Left hindlimb (tissue), 1 donor: Measurements from ENCODE around the gene BAG1.

Experiments
- DNase-seq: peaks from one replicate; pipeline ENCODE4 v3.0.0-alpha.2; 2018

Gene BAG1

GRCh38 chr9:33241298-33241697, 23.2 kb downstream of the BAG1 start:
- DNase-seq = no peak

DNA sequence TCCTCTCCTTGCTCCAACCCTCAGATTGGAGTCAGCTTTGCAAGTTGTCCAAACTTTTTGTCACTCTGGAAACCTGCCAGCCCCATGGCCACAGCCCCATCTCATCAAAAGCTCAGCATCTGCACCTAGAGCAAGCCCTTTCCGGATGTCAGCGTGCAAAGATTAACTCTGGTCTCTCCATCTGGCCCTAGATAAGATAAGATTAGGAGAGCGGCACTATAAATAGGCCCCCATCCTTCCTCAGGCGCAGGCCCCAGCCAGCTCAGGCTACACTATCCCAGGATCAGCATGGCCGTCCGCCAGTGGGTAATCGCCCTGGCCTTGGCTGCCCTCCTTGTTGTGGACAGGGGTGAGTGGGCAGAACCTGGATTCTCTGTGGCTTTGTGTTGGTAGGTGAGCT, 24.6 kb downstream of the BAG1 start, which contains the start of gene SPINK4:
TSS of gene SPINK4 (plus strand) at position 247 of the 400 bp plus-strand sequence. CDS start at position 289, 42 bp downstream.
- no peak for DNase-seq

DNA sequence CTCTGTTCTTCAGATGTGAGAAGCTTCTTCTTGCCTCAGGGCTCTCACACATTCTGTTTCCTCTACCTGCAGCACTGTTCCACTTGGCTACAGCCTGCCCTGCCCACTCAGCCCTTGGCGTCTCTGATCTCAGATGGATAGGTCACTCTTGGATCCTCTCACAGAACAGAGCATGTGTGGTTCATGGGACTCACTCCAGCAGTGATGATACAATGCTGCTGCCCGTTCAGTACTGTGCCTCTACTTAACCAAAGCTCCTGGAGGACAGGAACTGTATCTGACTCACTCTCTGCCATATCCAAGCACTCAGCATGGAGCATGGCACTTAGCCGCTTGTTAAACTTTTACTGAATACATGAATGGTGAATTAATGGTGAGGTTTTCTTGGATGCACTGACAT, 27.9 kb downstream of the BAG1 start:
- DNase-seq = no peak

- DNase-seq = no peak
Measured at GRCh38 chr9:33234511-33235467, 29.7 kb downstream of the BAG1 start.

GRCh38 chr9:33233626-33234342, 30.7 kb downstream of the BAG1 start:
- DNase-seq = no peak

DNA sequence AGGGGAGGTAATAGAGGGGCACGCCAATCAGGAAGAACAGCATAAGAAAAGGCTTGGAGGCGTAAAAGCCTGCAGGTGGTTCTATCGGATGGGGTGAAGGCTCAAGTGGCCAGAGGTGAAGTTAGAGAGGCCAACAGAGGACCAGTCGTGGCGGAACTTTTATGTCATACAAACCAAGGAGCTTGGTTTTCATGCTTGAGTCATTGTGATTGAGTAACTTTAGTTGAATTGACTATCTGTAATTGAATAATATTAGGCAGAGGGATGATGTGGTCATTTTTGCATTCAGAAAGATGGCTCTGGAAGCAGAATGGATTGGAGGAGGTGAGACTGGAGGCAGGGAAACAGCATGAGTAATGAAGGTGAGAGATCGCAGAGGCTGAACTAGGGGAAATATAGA, 31.7 kb downstream of the BAG1 start:
- no peak for DNase-seq

- no peak for DNase-seq
Measured at GRCh38 chr9:33231623-33231942, 32.9 kb downstream of the BAG1 start.

GRCh38 chr9:33230756-33231622, 33.5 kb downstream of the BAG1 start:
- DNase-seq = no peak

DNA sequence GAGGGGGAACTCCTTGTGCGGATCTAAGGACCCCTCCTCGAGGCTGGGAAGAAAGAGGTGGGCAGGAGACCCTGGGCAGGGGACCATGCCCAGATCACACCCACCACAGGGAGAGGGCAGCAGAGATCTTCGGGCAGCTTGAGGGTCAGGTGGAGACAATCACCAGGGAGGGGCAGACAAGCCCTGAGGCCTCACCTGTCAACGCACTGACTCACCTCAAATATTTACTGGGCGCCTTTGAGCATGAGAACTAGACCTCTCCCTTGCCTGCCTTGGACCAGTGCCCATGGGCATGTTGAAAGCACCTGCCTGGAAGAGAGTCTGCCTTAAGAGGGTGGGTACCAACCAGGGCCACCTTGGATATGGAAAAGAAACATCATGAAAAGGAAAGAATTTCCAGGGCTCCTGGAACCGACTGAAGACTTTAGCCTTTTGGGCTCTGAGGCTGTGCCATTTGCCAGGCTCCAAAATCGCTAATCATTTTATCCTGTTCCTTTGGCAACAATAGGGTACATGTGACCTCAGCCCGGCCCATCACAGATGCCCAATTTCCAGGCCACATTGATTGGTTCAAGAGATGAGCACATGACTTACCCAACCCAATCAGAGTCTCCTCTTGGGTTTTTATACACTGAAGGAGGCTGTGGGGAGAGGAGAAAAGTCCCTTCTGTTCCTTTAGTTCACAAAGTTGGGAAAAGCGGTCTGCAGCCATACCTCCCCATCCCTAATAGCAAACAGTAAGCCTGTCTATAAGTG, 35.0 kb downstream of the BAG1 start:
- no peak for DNase-seq

DNA sequence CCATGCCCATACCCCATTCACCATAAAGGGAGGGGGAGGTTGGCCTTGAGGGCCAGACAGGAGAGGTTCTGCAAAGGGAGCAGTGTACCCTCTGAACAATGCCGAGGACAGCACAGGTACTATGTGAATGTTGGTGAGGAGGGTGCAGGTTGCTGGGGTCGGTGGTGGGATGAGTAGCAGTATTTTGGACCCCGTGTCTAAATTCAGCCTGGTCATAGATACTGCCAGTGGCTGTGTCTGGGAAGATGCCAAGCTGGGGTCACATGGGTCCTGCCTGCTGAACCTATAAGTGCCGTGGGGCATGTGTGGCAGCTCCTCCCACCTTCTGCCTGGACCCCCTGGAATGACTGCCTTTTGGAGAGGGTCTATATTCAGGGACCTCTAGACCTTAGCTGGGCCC, 35.9 kb downstream of the BAG1 start:
- no peak for DNase-seq

GRCh38 chr9:33227741-33228140, 36.8 kb downstream of the BAG1 start:
- no peak for DNase-seq

- DNase-seq = no peak
Measured at GRCh38 chr9:33227008-33227398, 37.5 kb downstream of the BAG1 start.

DNA sequence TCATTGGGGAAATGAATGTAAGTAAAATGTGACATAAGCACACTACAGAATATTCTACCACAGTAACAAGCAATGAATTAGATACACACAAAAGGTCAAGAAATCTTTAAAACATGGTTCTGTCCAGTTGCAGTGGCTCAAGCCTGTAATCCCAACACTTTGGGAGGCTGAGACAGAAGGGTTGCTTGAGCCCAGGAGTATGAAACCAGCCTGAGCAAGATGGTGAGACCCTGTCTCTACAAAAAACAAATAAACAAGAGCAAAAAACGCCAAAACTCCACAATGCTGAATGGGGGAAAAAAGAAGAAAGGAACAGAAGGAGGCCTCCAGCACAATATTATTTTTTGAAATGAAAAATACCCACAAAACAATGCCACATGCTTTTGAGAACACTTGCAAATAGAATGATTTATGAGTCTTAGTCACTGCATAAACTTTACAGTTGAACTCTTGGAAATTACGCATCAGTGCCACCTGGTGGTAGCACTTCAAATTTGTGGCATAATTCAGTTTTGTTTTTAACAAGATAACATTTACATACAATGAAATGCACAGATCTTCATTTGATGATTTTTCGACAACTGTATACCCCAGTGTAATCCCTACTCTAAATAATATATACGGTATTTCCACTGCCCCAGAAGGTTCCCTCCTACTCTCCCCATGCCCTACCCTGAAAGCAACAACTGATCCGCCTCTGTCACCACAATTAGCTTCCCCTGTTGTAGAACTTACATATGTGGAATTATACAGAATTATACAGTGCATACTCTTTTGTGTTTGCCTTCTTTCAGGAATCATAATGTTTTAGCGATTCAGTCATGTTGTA, 39.0 kb downstream of the BAG1 start:
- DNase-seq = peak; percentile 52

- no peak for DNase-seq
Measured at GRCh38 chr9:33223696-33224095, 40.8 kb downstream of the BAG1 start.

DNA sequence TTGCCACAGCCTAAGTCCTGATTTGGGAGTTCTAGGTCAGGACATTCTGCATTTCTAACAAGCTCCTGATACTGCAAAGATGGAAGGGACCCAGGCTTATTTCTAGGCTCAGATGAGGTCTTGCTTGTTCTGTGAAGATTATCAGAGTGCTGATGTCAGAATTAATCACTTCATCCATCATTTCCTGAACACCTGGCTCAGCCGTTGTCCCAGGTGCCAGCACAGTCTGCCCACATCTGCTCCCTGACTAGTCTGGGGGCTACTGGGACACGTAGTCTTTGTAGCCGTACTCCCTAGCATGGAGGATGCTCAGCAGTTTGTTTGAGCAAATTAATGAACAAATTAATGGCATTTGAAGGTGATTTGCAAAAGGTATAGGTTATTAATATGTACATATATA, 42.5 kb downstream of the BAG1 start:
- no peak for DNase-seq

DNA sequence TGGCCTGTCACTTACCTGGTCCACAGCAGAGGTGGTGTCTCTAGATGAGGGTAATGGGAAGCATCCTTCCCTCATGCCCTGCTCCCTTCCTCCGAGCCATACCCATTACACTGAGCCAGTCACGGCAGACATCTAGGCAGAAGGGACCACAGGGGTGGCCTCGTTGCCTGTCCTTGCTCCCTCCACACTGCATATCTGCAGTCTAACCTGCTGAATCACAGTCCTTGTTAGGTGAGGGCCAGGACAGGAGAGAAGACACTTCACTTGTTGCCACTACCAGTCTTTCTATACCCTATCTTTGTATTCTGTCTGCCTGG, 43.0 kb downstream of the BAG1 start:
- no peak for DNase-seq

GRCh38 chr9:33220681-33221567, 43.6 kb downstream of the BAG1 start:
- DNase-seq = no peak

- DNase-seq = no peak
Measured at GRCh38 chr9:33211695-33212393, 52.7 kb downstream of the BAG1 start.

- DNase-seq = no peak
Measured at GRCh38 chr9:33210006-33210715, 54.3 kb downstream of the BAG1 start.
